GM12872 (cell line): ENCODE measurements around the gene TACR2.

ENCODE experiments used
- CTCF ChIP-seq: IDR thresholded peaks from 3 replicates; pipeline ENCODE4 v1.5.1; 2011; ENCODE audit warnings: low read depth, mild to moderate bottlenecking, low read length, moderate library complexity; ENCODE audit not compliant: insufficient read depth

TACR2 gene

DNA sequence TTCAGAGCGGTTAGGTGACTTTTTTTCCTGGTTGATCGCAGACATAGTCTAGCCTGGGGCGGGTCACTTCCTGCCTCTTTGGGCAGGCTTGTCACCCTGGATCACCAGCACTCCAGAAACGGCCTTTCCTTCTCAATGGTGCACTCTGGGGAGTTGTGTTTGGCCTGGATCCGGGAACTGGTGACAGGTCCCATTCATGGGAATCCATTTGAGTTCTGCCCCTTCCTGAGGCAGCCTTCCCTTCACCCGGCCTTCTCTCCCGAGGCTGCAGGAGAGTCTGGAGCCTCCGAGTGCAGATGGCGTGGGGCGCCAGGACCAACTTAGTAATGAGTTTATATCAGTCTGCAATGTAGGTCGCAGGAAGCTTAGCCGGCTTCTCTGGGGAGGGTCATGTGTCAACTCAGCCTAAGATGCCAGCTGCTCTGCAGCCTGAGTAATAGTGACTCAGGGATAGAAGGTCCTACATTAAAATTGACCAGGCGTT lies 54.2 kb downstream of the TACR2 start:
- no peak for TF ChIP-seq CTCF

- no peak for TF ChIP-seq CTCF
Observed at GRCh38 chr10:69361303-69361614, 55.5 kb downstream of the TACR2 start.

- no peak for TF ChIP-seq CTCF
Observed at GRCh38 chr10:69360485-69361302, 56.0 kb downstream of the TACR2 start.

DNA sequence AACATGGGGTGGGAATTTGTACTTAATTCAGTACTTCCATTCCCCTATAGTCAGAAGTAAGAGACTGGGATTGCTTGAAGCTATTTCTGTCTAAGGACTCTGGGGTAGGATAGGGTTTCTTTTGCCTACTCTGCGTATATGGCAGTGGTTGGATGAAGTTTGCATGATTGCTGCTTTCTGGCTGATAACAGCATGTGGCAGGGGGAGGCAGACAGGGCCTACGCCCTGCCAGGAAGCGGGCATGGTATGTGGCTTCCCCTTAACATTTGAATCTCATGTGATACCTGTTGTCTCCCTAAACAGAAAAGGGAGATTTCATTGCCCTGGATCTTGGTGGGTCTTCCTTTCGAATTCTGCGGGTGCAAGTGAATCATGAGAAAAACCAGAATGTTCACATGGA lies 57.1 kb downstream of the TACR2 start:
- TF ChIP-seq CTCF: no peak

DNA sequence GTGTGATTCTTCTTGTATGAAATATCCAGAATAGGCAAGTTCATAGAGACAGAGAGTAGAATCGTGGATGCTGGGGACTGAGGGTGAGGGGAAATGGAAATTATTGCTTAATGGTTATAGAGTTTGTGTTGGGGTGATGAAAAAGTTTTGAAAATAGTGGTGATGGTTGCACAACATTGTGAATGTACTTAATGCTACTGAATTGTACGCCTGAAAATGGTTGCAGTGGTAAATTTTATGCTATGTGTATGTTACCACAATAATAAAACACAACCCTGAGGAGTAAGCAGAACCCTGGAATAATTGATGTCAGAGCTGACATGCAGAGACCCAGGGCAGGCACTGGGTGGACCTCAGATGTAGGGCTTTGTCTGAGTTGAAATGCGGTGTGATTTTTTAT lies 57.6 kb downstream of the TACR2 start:
- no peak for TF ChIP-seq CTCF

- TF ChIP-seq CTCF: no peak
Observed at GRCh38 chr10:69358148-69358795, 58.4 kb downstream of the TACR2 start.

GRCh38 chr10:69356187-69356586 lies 60.5 kb downstream of the TACR2 start:
- no peak for TF ChIP-seq CTCF
